Activated CD4-positive, alpha-beta T cell treated with anti-CD3 and anti-CD28 coated beads, Interleukin-2, amount 50 U/mL, for 48 hours (primary cell): ENCODE measurements around the gene MRPL3.
A peak's percentile ranks its signal among the peaks of the same experiment; 100 is the strongest.

Experiments
- DNase-seq, 2 experiments: peaks; one replicate each; pipeline ENCODE4 v3.0.0-alpha.2; 2020

Gene MRPL3

DNA sequence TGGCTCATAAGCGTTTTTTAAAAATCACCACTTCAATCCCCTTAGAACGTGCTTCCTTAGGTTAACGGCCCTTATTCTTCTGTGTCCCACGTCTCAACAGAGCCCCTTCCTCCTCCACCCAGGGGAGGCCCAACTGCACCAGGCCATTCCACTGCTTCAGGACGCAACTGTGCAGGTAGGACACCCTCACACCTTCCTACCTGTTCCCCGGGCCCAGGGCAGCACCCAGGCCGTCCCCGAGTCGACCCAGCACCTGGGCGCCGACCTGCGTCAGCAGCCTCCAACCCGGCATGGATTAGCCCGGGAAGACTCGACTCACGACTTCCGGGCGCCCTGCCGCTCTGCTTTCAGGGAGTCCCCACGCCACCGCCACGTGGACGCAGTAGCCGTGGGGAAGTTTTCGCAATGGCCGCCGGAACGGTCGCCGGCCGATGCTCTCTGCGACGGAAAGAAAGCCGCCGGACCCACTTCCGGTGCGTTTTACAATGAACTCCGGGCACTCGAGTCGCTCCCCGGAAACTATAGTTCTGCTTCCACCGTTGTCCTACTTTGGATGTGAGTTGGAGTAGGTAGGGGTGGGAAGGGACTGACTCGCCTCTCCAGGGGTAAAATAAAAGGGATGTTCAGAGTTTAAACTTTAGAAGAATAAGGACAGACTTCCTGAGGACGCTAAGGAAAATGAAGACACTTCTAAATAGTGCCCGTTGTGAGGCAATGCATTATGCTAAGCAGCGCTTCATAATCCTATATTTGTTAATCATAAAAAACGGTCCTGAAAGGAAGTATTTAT, at the start of gene MRPL3:
TSS of gene MRPL3 (minus strand) at position 442 of the 790 bp plus-strand sequence. CDS start at position 292, 150 bp downstream.
- DNase-seq: peak; percentile 85 to 89

DNA sequence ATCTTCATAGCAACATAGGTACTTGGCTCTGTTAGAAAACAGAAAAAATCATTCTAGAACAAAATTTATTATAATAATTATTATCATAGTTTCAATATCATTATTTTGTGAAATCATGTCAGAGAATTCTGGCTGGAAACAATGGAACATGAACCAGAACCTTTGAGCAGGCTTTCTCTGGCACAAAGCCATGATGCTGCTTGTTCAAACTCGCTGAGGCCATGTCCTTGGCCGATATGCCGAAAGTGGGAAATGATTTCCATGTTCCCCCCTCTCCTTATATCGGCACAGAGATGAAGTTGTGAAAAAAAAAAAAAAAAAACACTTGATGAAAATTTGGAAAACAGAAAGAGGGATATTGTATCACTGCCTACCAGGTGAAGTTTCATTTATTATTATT, 49.0 kb upstream of the MRPL3 start:
- no peak for DNase-seq

DNA sequence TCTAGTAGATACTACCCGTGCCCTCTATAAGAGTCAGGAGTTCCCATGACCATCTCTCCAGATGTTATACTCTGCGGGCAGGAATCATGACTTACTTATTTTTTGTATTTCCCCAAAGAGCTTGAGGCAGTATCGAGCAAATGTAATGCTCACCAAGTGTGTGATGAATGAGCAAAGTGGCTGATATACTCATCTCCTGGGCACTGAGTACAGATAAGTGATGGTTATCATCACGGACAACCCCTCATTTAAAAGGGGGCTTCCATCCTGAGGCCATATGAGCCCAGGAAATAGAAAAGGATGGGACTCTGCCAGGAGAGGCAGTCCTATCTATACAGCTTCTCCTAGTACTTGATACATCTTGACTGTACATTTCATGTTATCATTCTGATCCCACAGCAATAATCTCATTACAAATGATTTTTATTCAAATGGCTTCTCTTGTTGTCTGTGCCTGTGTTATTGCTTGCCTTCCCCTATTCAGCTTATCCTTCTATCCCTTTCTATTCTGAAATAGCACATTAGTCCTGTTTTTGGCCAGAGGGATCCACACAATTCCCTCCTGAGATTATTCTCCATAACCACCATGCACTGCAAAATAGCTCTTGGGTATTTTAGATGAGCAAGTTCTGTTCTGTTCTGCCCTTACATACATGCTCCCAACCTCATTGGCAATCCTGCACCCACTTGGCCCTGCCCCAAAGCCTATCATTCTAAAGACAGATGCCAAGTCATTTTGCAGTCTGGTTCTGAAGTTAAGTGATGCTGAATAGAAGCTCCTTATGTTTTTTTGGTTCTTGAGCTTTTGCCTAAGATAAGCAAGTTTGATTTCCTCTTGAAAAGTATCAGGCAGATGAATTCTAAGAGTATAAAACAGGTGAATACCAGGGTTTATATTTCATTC, 48.0 kb upstream of the MRPL3 start:
- DNase-seq: no peak

DNA sequence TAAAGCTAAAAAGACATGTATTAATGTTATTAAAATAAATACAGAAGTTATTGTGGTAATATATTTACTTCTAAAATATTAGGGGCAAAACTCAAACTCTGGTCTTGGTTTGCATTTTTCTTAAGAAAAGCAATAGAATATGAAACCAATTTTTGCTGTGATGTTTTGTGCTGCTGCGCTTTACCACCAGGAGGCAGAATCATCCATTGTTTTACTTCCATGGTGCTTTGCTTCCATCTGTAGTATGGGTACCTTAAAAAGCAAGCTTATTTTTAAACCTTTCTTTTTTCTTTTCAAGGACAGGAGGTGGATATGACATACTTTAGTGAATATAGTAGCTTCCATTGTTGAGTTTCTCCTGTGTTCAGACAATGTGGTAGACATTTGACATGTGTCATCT, 46.6 kb upstream of the MRPL3 start:
- DNase-seq: peak in 1 of 2 experiments; percentile 17

DNA sequence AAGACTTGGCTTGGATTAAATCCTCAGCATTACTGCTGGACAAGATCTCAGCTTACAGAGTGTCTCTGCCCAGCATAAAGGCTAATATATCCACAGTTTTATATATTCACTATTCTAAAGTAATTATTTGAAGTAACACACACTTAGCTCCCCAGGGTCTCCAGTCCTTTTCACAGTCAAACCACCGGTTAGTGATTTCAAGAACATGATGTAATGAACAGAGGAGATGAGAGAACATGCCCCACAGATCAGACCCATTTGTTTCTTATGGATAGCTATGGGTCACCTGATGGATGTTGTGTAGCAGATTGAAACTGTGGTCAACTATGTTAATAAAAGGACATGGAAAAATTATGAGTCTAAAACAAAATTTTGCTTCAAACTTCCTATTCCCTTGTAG, 44.8 kb upstream of the MRPL3 start:
- DNase-seq: no peak

DNA sequence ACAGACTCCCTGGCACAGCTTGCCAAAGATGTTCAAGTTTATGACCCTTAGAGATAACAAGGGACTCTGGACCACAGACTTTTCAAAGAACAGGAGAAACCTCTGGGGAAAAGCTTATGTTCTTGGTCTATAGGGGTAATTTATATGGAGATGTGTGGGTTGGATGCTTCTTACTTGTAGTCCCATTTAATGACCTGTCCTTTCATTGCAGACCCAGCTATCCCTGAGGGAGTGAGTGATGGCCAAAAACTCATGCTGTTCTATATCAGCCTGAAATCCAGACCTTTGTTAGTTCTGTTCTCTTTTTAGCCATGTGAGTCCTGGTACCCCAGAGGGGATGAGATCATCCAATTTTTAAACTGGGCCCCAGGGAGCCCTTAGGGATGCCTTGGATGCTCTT, 43.7 kb upstream of the MRPL3 start:
- DNase-seq: no peak

DNA sequence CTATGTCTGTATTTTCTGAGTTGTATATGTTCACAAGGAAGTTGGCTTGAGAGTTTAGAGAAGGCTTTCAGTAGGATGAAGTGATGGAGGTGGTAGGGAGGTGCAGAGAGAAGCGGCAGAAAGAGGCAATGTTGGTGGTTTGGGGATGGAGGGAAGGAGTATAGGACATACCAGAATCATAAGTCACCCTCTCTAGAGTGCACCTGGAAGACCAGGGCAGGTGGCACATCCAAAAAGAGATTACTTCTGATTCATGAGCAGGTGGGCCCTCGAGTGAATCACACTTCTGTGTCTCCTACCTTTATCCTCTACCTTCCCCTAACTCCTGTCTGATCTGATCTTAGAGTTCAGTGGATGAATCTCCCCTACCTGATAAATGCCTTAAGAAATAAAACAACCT, 41.8 kb upstream of the MRPL3 start:
- DNase-seq: no peak

DNA sequence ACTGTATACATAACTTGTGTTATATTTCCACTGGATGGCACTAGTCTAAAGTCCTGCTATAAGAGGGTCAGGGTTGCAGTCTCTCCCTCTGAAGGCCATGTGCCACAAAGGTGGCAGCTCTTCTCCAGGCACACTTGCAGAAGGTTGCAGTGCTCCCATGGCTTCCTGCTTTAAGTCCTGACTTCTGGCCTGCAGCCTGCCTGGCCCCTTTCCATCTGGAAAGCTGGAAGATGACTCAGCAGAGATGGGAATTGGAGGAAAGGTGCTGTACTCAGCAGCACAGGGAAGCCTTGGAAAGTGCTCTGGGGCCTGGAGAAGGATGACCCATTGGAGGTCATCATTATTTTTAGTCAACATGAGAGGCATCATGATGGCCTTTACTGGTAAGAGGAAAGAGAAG, 40.9 kb upstream of the MRPL3 start:
- DNase-seq: no peak

DNA sequence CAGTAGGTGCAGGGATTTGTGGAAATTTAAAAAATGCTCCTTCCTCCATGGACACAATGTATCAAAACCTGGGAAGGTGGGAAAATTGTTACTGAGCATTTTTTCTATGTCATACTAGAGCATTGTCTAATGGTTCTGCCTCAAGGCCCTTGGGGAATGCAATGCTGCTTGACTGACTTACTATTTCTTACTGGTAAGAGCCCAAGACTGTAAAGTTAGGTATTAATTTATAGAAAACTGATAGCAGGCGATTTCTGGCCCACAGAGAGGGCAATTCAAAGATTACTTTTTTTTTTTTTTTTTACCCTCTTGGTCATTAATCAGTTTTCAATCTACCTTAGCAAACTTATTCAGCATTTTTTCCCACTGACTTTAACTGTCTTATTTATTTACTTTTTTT, 38.5 kb upstream of the MRPL3 start:
- no peak for DNase-seq

DNA sequence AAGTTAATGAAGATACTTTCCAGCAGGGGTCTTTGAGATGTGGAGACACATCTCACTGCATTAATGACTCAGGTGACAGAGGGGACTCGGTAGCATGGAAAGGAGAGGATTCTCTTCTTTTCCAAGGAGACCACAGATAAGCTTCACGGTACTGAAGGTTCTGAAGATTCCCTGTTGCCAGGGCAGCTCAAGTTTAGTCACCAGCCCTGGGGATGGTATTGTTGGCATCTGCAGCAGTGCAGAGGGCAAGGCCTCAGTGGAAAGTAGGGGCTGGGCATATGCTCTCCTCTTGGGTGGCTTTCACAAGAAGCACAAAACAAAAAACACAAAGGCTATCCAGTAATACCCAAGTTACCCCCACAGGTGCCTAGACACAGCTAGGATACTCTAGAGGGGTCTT, 38.0 kb upstream of the MRPL3 start:
- DNase-seq: no peak

DNA sequence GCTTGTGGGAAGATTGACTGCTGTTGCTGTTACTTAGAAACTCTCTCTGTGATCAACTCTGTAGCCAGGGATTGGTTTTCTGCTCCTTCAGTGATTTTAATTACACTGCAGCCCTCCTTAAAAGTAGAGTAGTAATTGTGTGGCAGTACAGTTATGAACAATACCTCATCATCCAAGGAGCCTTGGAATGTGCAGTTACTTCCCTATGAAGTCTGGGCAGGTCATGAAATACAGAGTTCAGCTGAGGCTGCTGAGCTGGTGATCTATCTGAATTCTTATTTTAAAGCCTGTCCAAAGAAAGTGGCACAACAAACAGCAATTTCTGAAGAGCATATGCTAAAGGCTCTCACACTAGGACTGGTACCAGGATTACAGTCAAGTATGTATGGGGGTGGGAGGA, 37.4 kb upstream of the MRPL3 start:
- no peak for DNase-seq

DNA sequence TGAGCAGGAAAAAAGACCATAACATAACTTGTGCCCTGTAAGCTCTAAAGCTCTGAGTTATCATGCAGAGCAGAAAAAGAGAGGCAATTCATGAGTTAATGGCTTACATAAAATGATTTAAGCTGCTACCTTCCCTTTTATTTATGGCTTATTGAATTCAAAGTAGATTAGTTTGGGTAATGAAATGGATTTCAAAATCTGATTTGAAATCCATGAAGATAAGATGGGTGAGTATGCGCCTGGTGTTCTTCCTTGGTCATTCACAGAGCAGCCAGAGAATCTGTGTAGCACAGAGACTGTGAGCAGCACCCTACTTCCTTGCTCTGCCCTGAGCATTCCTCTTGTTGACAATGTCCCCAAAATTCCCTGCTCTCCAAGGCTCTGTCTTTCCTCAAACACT, 36.2 kb upstream of the MRPL3 start:
- no peak for DNase-seq

DNA sequence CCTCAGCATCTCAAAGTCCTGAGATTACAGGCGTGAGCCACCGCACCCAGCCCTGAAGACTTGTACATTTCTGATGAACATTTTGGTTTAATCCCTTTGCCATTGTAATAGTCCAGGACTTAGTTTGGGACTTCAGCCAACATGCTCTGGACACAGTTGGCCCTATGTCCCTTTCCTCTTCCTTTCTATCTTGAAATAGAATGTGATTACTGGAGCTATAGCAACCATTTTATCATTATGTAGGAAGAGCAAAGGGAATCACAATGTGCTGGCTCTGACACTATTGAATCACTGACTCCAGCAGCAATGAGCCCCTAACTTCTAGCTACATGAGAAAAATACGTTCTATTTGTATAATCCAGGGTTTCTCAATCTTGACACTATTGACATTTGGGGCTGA, 34.8 kb upstream of the MRPL3 start:
- DNase-seq: no peak

DNA sequence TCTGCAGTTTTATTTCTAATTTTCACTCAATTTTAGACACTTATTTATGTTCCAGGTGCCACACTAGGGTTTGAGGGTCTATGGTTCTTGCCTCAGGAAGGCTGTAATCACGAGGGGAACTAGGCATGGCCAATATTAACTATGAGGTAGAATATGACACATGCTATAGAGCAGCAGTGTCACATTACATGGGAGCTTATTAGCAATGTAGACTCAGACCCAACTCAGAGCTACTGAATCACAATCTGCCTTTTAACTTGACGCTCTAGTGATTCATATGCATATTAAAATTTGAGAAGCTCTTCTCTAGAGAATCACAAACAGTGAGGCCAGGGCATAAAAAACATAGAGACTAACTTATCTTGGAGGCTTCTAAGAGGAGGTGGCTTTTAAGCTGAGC, 32.8 kb upstream of the MRPL3 start:
- no peak for DNase-seq

DNA sequence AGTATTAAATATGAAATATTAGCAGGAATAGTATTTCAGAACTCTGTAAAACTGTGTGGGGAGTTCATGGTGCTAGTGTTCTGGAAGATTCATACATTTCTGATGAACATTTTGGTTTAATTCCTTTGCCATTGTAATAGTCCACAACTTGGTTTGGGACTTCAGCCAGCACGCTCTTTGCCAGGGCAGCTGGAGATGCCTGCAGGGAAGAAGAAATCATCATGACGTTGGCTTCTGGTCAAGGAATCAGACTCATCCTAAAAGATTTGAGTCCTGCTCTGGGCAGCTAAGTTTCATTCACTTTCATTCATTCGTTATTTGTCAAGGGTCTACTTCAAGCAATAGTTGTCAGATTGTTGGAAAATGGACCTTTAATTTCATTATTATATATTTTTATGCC, 32.4 kb upstream of the MRPL3 start:
- no peak for DNase-seq

DNA sequence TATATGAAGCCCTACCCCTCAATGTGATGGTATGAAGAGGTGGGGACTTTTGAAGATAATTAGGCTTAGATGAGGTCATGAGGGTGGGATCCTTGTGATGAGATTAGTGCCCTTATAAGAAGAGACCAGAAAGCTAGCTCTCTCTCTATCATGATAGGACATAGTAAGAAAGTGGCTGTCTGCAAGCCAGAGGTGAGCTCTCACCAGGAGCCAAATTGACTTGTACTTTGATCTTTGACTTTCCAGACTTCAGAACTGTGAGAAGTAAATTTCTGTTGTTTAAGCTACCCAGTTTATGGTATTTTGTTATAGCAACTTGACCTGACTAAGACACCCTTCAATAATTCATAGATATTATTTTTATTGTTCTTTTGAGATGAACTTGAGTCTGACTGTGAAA, 29.9 kb upstream of the MRPL3 start:
- DNase-seq: no peak

DNA sequence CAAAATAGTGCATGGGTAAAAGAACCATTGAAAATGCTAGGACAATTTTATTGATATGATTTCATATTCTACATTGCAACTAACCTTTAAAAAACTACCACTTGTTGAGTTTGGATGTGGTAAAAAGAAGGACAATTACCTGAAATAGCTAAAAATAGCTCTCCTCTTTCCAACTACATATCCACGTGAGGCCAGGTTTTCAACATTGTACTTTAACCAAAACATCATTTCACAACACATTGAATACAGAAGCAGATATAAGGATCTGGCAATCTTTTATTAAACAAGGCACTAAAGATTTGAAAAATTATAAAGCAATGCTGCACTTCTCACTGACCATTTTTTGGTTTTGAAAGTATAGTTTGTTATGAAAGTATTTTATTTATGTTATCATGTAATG, 28.1 kb upstream of the MRPL3 start:
- no peak for DNase-seq

DNA sequence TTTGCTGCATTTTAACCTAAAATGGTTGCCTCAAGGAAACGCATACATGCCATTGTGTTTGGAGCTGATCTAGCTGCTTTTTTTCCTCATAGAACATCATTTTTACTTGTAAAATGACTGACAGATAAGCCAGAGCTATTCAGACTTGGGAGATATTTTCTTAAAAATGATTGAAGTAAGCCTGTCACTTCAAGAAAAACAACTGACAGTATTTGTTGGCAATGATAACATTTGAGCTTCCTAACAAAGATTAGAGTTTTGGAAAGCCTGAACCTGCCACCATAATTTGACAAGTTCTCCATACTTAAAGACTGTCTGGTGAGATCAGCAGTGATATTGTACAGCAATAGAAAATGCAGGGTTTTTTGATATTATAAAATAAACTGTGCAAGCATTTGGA, 27.6 kb upstream of the MRPL3 start:
- no peak for DNase-seq

DNA sequence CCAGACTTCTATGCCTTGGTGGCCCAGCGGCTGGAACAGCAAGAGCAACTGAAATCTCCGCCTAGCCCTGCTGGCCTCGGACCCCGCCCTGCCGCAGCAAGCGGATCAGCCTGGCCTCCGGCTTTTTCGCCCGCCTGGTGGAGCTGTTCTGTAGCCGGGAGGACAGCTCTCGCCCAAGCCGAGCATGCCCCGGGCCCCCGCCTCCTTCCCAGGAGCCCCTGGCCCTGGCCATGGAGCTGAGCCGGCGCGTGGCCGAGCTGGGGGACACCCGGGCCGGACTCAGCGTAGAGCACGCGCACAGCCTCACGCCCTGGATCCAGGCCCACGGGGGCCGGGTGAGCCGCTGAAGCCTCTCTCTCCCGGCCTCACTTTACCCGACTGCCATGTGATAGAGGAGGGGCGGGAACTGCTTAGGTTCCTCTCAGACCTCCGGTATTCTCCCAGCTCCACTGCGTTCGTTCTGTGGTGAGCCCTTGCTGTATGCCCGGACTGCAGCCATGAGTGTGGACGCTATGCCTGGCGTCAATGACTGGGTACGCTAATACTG, 24.1 kb upstream of the MRPL3 start:
- peak; percentile 4 to 24 for DNase-seq

DNA sequence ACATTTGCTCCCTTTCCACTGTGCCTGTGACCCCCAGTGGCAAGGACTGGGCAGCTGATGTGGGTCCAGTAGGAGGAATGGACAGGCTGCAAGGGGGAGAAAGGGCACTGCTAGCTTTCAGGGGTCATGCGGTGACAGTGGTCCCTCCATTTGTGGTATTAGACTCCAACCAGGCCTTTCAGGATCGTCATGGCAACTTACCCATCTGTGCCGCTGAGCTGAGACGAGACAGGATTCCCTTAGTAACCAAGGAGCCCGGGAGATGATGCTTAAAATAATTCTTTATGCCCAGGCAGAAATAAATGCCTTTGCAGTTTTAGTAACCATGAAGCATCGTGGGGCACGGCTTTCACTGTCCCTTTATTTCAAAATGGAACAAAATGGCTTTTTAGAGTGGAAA, 15.9 kb upstream of the MRPL3 start:
- DNase-seq: no peak

DNA sequence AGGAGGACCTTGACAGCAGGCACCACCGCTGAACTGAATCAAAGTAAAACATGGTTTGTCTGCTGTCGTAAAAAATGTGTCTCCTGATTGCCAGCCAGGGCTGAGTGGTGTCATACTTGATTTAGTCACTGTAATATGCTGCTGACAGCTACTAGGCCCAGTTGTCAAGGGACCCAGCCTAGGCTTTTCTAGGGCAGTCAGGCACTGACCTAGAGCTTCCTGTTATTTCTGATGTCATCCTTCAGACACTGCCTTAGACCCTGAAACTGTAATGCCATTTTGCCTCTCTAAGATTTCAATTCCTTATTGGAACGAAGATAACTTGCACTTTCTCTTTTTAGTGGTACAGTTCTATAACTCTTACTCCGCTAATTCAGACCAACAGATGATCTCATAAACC, 2.6 kb upstream of the MRPL3 start:
- no peak for DNase-seq

DNA sequence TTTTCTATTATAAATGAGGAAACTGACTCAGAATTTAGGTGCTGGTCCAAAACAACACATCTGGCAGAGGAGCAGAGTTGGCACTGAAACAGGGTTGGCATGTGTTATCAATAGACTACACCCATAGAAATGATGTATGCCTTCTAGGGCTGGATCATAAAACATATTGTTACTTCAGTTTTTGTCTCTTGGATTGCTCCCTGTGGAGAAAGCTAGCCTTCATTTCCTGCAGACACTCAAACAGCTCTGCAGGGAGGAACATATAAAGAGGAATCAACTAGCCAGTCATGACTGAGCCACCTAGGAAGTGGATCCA, 507 bp upstream of the MRPL3 start:
- peak in 1 of 2 experiments; percentile 2 for DNase-seq

DNA sequence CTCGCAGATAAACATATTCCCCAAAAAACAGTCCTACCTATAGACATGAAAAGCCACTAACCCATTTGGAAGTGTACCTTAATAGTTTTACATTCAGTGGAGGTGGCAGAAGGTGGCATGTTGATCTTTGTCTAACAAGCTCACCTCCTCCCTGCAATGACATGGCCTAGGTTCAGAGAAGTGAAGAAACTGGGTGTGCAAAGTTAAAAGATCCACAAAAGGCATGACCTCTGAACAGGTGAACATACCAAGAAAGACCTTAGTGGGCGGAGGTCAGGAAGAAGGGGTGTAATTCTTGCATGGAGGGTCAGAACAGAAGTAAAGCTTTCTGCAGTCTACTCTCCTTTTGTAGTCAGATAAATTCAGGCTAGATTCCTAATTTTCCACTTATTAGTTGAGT, 822 bp downstream of the MRPL3 start:
- peak in 1 of 2 experiments; percentile 4 for DNase-seq

DNA sequence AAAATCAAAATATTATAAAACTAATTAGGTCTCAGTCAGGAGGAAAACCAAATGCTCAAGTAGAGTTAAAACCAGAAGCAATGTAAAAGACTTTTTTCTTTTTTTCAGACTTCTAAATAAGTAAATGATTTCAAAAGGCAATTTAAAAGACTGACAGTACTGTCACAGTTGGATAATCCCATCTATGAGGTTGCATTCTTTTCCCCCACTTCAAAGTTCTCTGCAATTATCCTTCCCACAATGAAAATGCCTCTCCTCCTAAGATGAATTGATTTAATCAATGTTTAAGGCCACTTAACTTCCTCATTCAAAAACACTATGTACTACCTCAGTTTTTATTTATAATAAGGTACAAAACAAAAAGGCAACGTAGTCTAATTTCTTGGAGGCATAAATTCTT, 8.1 kb downstream of the MRPL3 start:
- DNase-seq: no peak
